Central memory CD8-positive, alpha-beta T cell (primary cell): ENCODE measurements around the gene ZFP62.

Source experiments
- ATAC-seq: fragments of 150-1000 bp; cut with Tn5 transposase; replicated peaks from 2 replicates; pipeline ENCODE4 v1.10.0; 2022; ENCODE audit warnings: mild to moderate bottlenecking, moderate FRiP score, moderate number of reproducible peaks; ENCODE audit not compliant: poor library complexity, severe bottlenecking; ENCODE audit errors: extremely low read depth
- DNase-seq, 2 donors: peaks; one replicate each; pipeline ENCODE4 v3.0.0; 2021; ENCODE audit warnings: low spot score in 2 of 2
- H3K27ac Mint-ChIP-seq: one replicate; pipeline ENCODE4 v1.8.0; 2022; ENCODE audit warnings: low read depth, mild to moderate bottlenecking, moderate library complexity, mixed read lengths
- H3K27me3 Mint-ChIP-seq: one replicate; pipeline ENCODE4 v1.8.0; 2022; ENCODE audit warnings: mixed read lengths
- H3K36me3 Mint-ChIP-seq: one replicate; pipeline ENCODE4 v1.8.0; 2022; ENCODE audit warnings: mild to moderate bottlenecking, moderate library complexity, mixed read lengths; ENCODE audit not compliant: insufficient read depth
- H3K4me1 Mint-ChIP-seq: one replicate; pipeline ENCODE4 v1.8.0; 2022; ENCODE audit warnings: mixed read lengths
- H3K4me3 Mint-ChIP-seq: one replicate; pipeline ENCODE4 v1.8.0; 2022; ENCODE audit warnings: mild to moderate bottlenecking, moderate library complexity, mixed read lengths
- H3K9me3 Mint-ChIP-seq: one replicate; pipeline ENCODE4 v1.8.0; 2022; ENCODE audit warnings: mixed read lengths

ZFP62 gene

GRCh38 chr5:180799902-180800801 is 60.9 kb downstream of the ZFP62 start:
- Mint-ChIP-seq H3K4me3 (peak overlapping the region; percentile 75), H3K27me3 (no peaks in the 10 kb centered on the region), H3K36me3 (peaks cover 37% of the 10 kb centered on the region), H3K9me3 (no peaks in the 10 kb centered on the region), H3K4me1 (peaks cover 75% of the 10 kb centered on the region), H3K27ac (peak overlapping the region; percentile 77)
- no peak for DNase-seq
- ATAC-seq = no peak

GRCh38 chr5:180799194-180799593 is 61.9 kb downstream of the ZFP62 start:
- Mint-ChIP-seq H3K4me3 (peak overlapping the region; percentile 75), H3K27ac (peak overlapping the region; percentile 77), H3K27me3 (no peaks in the 10 kb centered on the region), H3K36me3 (peaks cover 38% of the 10 kb centered on the region), H3K9me3 (no peaks in the 10 kb centered on the region), H3K4me1 (peaks cover 75% of the 10 kb centered on the region)
- ATAC-seq (no peak), DNase-seq (no peak)

GRCh38 chr5:180798193-180798592 is 62.9 kb downstream of the ZFP62 start:
- H3K27ac Mint-ChIP-seq = peak overlapping the region; percentile 77
- peak overlapping the region; percentile 75 for H3K4me3 Mint-ChIP-seq
- DNase-seq = no peak
- peaks cover 81% of the 10 kb centered on the region for H3K4me1 Mint-ChIP-seq
- no peaks in the 10 kb centered on the region for H3K9me3 Mint-ChIP-seq
- ATAC-seq = no peak
- H3K27me3 Mint-ChIP-seq = no peaks in the 10 kb centered on the region
- peaks cover 45% of the 10 kb centered on the region for H3K36me3 Mint-ChIP-seq
